H1 (cell line): Measurements from ENCODE around the gene NRTN. TPM values are rescaled to one million over a fixed set of nuclear protein-coding genes. Genes with fewer than 3 reads are reported as not detected.

Experiments used
- CTCF ChIA-PET: fragments of 300-600 bp; sonication (Branson Sonifier 250); formaldehyde crosslinking; loops from one replicate; lab custom pipeline; 2021; ENCODE audit not compliant: partially characterized antibody; lab: Charles Lee
- POLR2A ChIA-PET: fragments of 300-600 bp; sonication (Branson Sonifier 250); formaldehyde crosslinking; loops from one replicate; lab custom pipeline; 2021; ENCODE audit warnings: inconsistent platforms; ENCODE audit not compliant: partially characterized antibody; lab: Charles Lee
- DNase-seq, 2 experiments: peaks; one replicate each; pipeline versions ENCODE4 v3.0.0 to v3.0.0-alpha.2; 2010 to 2022; ENCODE audit warnings: low spot score in 2 of 2, low read depth in 1 of 2, mixed read lengths in 1 of 2
- FAIRE-seq: peaks from 2 replicates; lab custom pipeline; 2011; peaks lifted over from hg19 to GRCh38; lab: Jason Lieb, UNC
- H2AFZ ChIP-seq: 2 replicates; pipeline ENCODE4 v1.8.1; 2012; ENCODE audit warnings: low read length, inconsistent platforms
- H2AK5ac ChIP-seq: 2 replicates; pipeline ENCODE4 v1.6.1; 2013; ENCODE audit warnings: low read depth, low read length
- H2BK120ac ChIP-seq: replicated peaks from 2 replicates; pipeline ENCODE3; 2013; ENCODE audit warnings: low read depth, low read length, inconsistent platforms
- H2BK12ac ChIP-seq: 2 replicates; pipeline ENCODE4 v1.6.1; 2013; ENCODE audit warnings: low read depth, low read length
- H2BK15ac ChIP-seq: 2 replicates; pipeline ENCODE4 v1.6.1; 2013; ENCODE audit warnings: low read length
- H2BK20ac ChIP-seq: 2 replicates; pipeline ENCODE4 v1.6.1; 2013; ENCODE audit warnings: low read length
- H2BK5ac ChIP-seq: 2 replicates; pipeline ENCODE4 v1.6.1; 2013; ENCODE audit warnings: low read depth, low read length
- H3K14ac ChIP-seq: 2 replicates; pipeline ENCODE4 v1.6.1; 2013; ENCODE audit warnings: inconsistent platforms; ENCODE audit not compliant: insufficient read length
- H3K18ac ChIP-seq: 2 replicates; pipeline ENCODE4 v1.6.1; 2013; ENCODE audit warnings: low read length; ENCODE audit errors: extremely low read depth
- H3K23ac ChIP-seq: 2 replicates; pipeline ENCODE4 v1.6.1; 2013; ENCODE audit warnings: inconsistent platforms; ENCODE audit not compliant: insufficient read length
- H3K23me2 ChIP-seq: 2 replicates; pipeline ENCODE4 v1.6.1; 2013; ENCODE audit warnings: low read depth, low read length
- H3K27ac ChIP-seq: 2 replicates; pipeline ENCODE4 v1.6.1; 2011; ENCODE audit warnings: low read depth, low read length, inconsistent platforms
- H3K27me3 ChIP-seq, 4 experiments: replicated peaks in 1 of 4; 1 replicate in 1 of 4; 2 replicates in 3 of 4; pipeline versions ENCODE4 v1.6.1 to v1.8.1; 2011 to 2013; ENCODE audit warnings: low read length in 3 of 4, mild to moderate bottlenecking in 3 of 4, inconsistent platforms in 2 of 4, mixed read lengths in 2 of 4, moderate library complexity in 1 of 4; ENCODE audit not compliant: control insufficient read depth in 3 of 4, insufficient read depth in 3 of 4; ENCODE audit errors: extremely low read depth in 1 of 4
- H3K36me3 ChIP-seq, 4 experiments: 2 replicates each; pipeline versions ENCODE4 v1.6.1 to v1.8.1; 2011 to 2013; ENCODE audit warnings: mild to moderate bottlenecking in 4 of 4, low read length in 3 of 4, moderate library complexity in 2 of 4, control low read depth in 1 of 4, inconsistent platforms in 1 of 4; ENCODE audit not compliant: insufficient read depth in 4 of 4, control insufficient read depth in 2 of 4
- H3K4ac ChIP-seq: replicated peaks from 2 replicates; pipeline ENCODE3; 2013; ENCODE audit warnings: low read length, low read depth, mixed read lengths, inconsistent platforms; ENCODE audit not compliant: insufficient read length
- H3K4me1 ChIP-seq, 4 experiments: replicated peaks in 1 of 4; 1 replicate in 1 of 4; 2 replicates in 3 of 4; pipeline versions ENCODE4 v1.6.1 to v1.8.1; 2011 to 2013; ENCODE audit warnings: low read length in 3 of 4, inconsistent platforms in 2 of 4, mixed read lengths in 1 of 4; ENCODE audit not compliant: insufficient read depth in 4 of 4, control insufficient read depth in 3 of 4
- H3K4me2 ChIP-seq, 2 experiments: 2 replicates each; pipeline versions ENCODE4 v1.6.1 to v1.8.1; 2011 to 2013; ENCODE audit warnings: low read depth in 2 of 2, low read length in 2 of 2, control low read depth in 1 of 2, inconsistent platforms in 1 of 2, mild to moderate bottlenecking in 1 of 2; ENCODE audit not compliant: insufficient read depth in 1 of 2
- H3K4me3 ChIP-seq, 4 experiments: fragments of 200-600, 300-600 bp in 1 of 4; sonication (generic), shearing (Covaris generic), sonication (Bioruptor Twin) in 1 of 4; 2 replicates each; pipeline versions ENCODE4 v1.5.1 to v1.8.1; 2011 to 2016; ENCODE audit warnings: low read length in 4 of 4, low read depth in 3 of 4, control low read depth in 2 of 4, inconsistent platforms in 2 of 4, mild to moderate bottlenecking in 2 of 4, mixed read lengths in 1 of 4, moderate library complexity in 1 of 4; ENCODE audit not compliant: insufficient read depth in 2 of 4; ENCODE audit errors: extremely low read depth in 1 of 4
- H3K56ac ChIP-seq: replicated peaks from 2 replicates; pipeline ENCODE3; 2013; ENCODE audit warnings: low read depth, mild to moderate bottlenecking, mixed read lengths, low read length, inconsistent platforms; ENCODE audit not compliant: insufficient read length
- H3K79me1 ChIP-seq: 2 replicates; pipeline ENCODE4 v1.6.1; 2013; ENCODE audit warnings: low read depth, low read length, control low read depth
- H3K79me2 ChIP-seq, 2 experiments: 2 replicates each; pipeline versions ENCODE4 v1.6.1 to v1.8.1; 2012 to 2013; ENCODE audit warnings: low read length in 2 of 2, mild to moderate bottlenecking in 2 of 2, inconsistent platforms in 1 of 2; ENCODE audit not compliant: insufficient read depth in 2 of 2, control insufficient read depth in 1 of 2
- H3K9ac ChIP-seq, 4 experiments: replicated peaks in 1 of 4; 1 replicate in 1 of 4; 2 replicates in 3 of 4; pipeline versions ENCODE4 v1.6.1 to v1.8.1; 2011 to 2013; ENCODE audit warnings: low read depth in 3 of 4, low read length in 3 of 4, control low read depth in 2 of 4, mild to moderate bottlenecking in 2 of 4, moderate library complexity in 2 of 4, inconsistent platforms in 1 of 4; ENCODE audit errors: extremely low read depth in 1 of 4
- H3K9me3 ChIP-seq, 2 experiments: 2 replicates each; pipeline versions ENCODE4 v1.6.1 to v1.8.1; 2012 to 2013; ENCODE audit warnings: mild to moderate bottlenecking in 2 of 2, moderate library complexity in 2 of 2, control low read depth in 1 of 2, inconsistent platforms in 1 of 2, low read depth in 1 of 2, low read length in 1 of 2, mixed read lengths in 1 of 2; ENCODE audit not compliant: insufficient read depth in 2 of 2
- H4K20me1 ChIP-seq, 2 experiments: replicated peaks in 1 of 2; 2 replicates each; pipeline versions ENCODE3 to v1.8.1; 2011 to 2013; ENCODE audit warnings: inconsistent platforms in 2 of 2, low read length in 2 of 2, mild to moderate bottlenecking in 1 of 2; ENCODE audit not compliant: insufficient read depth in 2 of 2, control insufficient read depth in 1 of 2
- H4K5ac ChIP-seq: 2 replicates; pipeline ENCODE4 v1.6.1; 2013; ENCODE audit warnings: low read length, low read depth, mixed read lengths, inconsistent platforms; ENCODE audit not compliant: insufficient read length
- H4K8ac ChIP-seq: 2 replicates; pipeline ENCODE4 v1.8.0; 2013; ENCODE audit warnings: mild to moderate bottlenecking, moderate library complexity, low read length, inconsistent platforms; ENCODE audit not compliant: insufficient read depth; ENCODE audit errors: extremely low read depth
- H4K91ac ChIP-seq: replicated peaks from 2 replicates; pipeline ENCODE3; 2013; ENCODE audit warnings: low read length, mixed read lengths, inconsistent platforms; ENCODE audit not compliant: insufficient read length
- BCL11A ChIP-seq, 2 experiments: IDR thresholded peaks; one replicate each; pipeline ENCODE4 v1.6.1; 2011; ENCODE audit warnings: low read depth in 2 of 2, low read length in 2 of 2, mild to moderate bottlenecking in 2 of 2
- CTBP2 ChIP-seq: IDR thresholded peaks from 2 replicates; pipeline ENCODE4 v1.7.0; 2011; ENCODE audit warnings: borderline replicate concordance, mild to moderate bottlenecking, moderate library complexity, mixed read lengths, low read length; ENCODE audit not compliant: insufficient read depth, insufficient read length
- KDM5A ChIP-seq: fragments of 200-600 bp; IDR thresholded peaks from 2 replicates; pipeline ENCODE4 v1.7.1; 2012; ENCODE audit warnings: mild to moderate bottlenecking, low read length, inconsistent platforms, mixed read lengths
- PHF8 ChIP-seq: fragments of 200-600 bp; sonication (generic); conservative IDR thresholded peaks from 2 replicates; pipeline ENCODE4 v1.7.1; 2012; ENCODE audit warnings: low read depth, mild to moderate bottlenecking, inconsistent platforms, low read length, moderate library complexity
- POLR2AphosphoS5 ChIP-seq: IDR thresholded peaks from 2 replicates; pipeline ENCODE4 v1.6.1; 2011; ENCODE audit warnings: low read depth, low read length
- POU5F1 ChIP-seq: IDR thresholded peaks from 2 replicates; pipeline ENCODE4 v1.6.1; 2011; ENCODE audit warnings: low read depth, mild to moderate bottlenecking, low read length, moderate library complexity
- RNF2 ChIP-seq: fragments of 200-900, 300-1000 bp; sonication (generic); IDR thresholded peaks from 2 replicates; pipeline ENCODE4 v1.7.1; 2016; ENCODE audit warnings: borderline replicate concordance, low read depth, mild to moderate bottlenecking, antibody characterized with exemption, low read length; ENCODE audit not compliant: poor library complexity, severe bottlenecking; ENCODE audit errors: missing control alignments
- SIX5 ChIP-seq: IDR thresholded peaks from 2 replicates; pipeline ENCODE4 v1.6.1; 2011; ENCODE audit warnings: mild to moderate bottlenecking, low read depth, low read length
- SP2 ChIP-seq: IDR thresholded peaks from 2 replicates; pipeline ENCODE4 v1.6.1; 2012; ENCODE audit warnings: mild to moderate bottlenecking, low read length, inconsistent platforms
- SRF ChIP-seq: IDR thresholded peaks from 2 replicates; pipeline ENCODE4 v1.6.1; 2011; ENCODE audit warnings: mild to moderate bottlenecking, low read depth, low read length, moderate library complexity
- ZNF274 ChIP-seq: IDR thresholded peaks from 2 replicates; pipeline ENCODE4 v1.7.0; 2012; ENCODE audit warnings: low read length, borderline replicate concordance; ENCODE audit errors: extremely low read depth
- WGBS, 2 experiments: shearing (Covaris generic) in 1 of 2; methylation state at CpG; one replicate each; pipeline versions ENCODE4 v1.1.6 to v1.1.7; 2013 to 2015; ENCODE audit warnings: low lambda C conversion rate in 2 of 2, mixed read lengths in 2 of 2, inconsistent platforms in 1 of 2, low coverage in 1 of 2, missing lambda C conversion rate in 1 of 2; ENCODE audit not compliant: insufficient replicate concordance in 2 of 2, insufficient coverage in 1 of 2, insufficient read length in 1 of 2; ENCODE audit errors: extremely low coverage in 1 of 2, missing lambda C conversion rate in 1 of 2; 5-methylcytosine and 5-hydroxymethylcytosine counted together
- polyA plus RNA-seq, 7 experiments: library from polyadenylated mRNA; depleted of rRNA in 3 of 7; stranded (reverse) in 5 of 7; unstranded in 2 of 7; fragments of >200 nt in 5 of 7; fragments of 200-250 nt in 2 of 7; gene quantifications; 1 replicate in 5 of 7; 2 replicates in 1 of 7; 4 replicates in 1 of 7; pipeline versions ENCODE4 v1.2.1 to v1.2.3, GENCODE V29; 2011 to 2013; ENCODE audit warnings: missing spikeins in 2 of 7, mixed read lengths in 2 of 7
- total RNA-seq: library from RNA; stranded (reverse); fragmentation: NEBNext Ultra II Directional; extraction: Animal tissue kit (Norgen Biotek cat#: 25700); gene quantifications from 2 replicates; pipeline ENCODE4 v1.2.1, GENCODE V29; 2021
- TF ChIP-seq, protein P1 (sequence below): IDR thresholded peaks from 2 replicates; pipeline ENCODE4 v1.6.1; 2011; ENCODE audit warnings: low read depth, mild to moderate bottlenecking, low read length; ENCODE audit not compliant: insufficient read depth

NRTN gene
- total and polyA plus RNA-seq, 2 of the 8 experiments (the other 6 are each of a cell fraction or from before 2014, with no cell fraction given), result 3.9 to 5.3 TPM

DNA sequence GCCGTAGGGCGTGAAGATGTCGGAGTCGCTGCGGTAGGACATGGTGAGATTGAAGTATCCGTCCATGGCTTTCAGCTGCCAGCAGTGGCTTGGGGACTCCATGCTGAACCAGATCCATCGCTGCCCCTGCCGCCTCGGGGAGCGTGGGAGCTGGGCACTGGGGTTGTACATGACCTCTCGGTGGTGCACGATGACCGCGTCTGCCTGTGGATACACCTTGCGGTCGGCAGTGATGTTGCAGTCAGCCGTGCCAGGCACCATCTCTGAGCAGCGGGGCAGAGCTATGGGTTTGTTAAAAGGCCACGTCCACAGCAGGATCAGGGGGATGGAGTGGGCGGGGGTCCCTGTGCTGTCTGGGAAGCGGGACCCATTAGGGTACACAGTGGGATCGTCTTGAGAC lies 27.2 kb downstream of the NRTN start:
- H3K18ac ChIP-seq, result no peak overlapping the region
- H3K79me1 ChIP-seq, result no peaks in the 10 kb centered on the region
- H2AFZ ChIP-seq, result no peak overlapping the region
- peak overlapping the region; percentile 68; the same call in 1 of the 2 replicates for H4K8ac ChIP-seq
- peaks cover 0 to 3% (median 0%) of the 10 kb centered on the region in 4 experiments; a peak in 2 of 7 replicates for H3K27me3 ChIP-seq
- H2BK120ac ChIP-seq, result no peak overlapping the region
- no peak overlapping the region for H3K27ac ChIP-seq
- H2BK5ac ChIP-seq, result no peak overlapping the region
- DNase-seq (no peak), FAIRE-seq (no peak)
- no peak overlapping the region for H4K5ac ChIP-seq
- 91% methylated on average over 22 of the region's 22 CpGs; no CpG with 5 or more reads in 1 of the 2 experiments for WGBS, 2 experiments
- no peaks in the 10 kb centered on the region for H4K20me1 ChIP-seq
- H2BK12ac ChIP-seq, result no peak overlapping the region
- H3K36me3 ChIP-seq, result no peaks in the 10 kb centered on the region
- H3K4me2 ChIP-seq, result no peak overlapping the region
- no peak overlapping the region for H3K23ac ChIP-seq
- no peaks in the 10 kb centered on the region for H3K79me2 ChIP-seq
- H2AK5ac ChIP-seq, result no peak overlapping the region
- ChIA-PET CTCF (interaction anchor here (0.7 to 7.8 kb wide), 5 partner anchors 28 to 187 kb away, joined by 3 to 58 read pairs (median 3); partner anchors contain the start of gene NRTN), POLR2A (interaction anchor here (1.1 to 5.9 kb wide), 2 partner anchors 60 to 65 kb away, joined by 3 to 43 read pairs; no protein-coding TSS in a partner anchor)
- H4K91ac ChIP-seq, result no peak overlapping the region
- peaks cover 12% of the 10 kb centered on the region; the same call in 1 of the 2 replicates for H3K23me2 ChIP-seq
- H3K9ac ChIP-seq, result no peak overlapping the region
- H3K4ac ChIP-seq, result no peak overlapping the region
- H3K4me3 ChIP-seq, result no peak overlapping the region
- H3K9me3 ChIP-seq, result no peaks in the 10 kb centered on the region
- no peak overlapping the region for H2BK15ac ChIP-seq
- peaks cover 0 to 4% (median 2%) of the 10 kb centered on the region in 4 experiments; a peak in 3 of 7 replicates for H3K4me1 ChIP-seq
- H3K14ac ChIP-seq, result no peak overlapping the region
- no peak overlapping the region for H2BK20ac ChIP-seq
- no peak overlapping the region for H3K56ac ChIP-seq
- TF ChIP-seq CTBP2 (no peak), PHF8 (no peak), POU5F1 (no peak), RNF2 (no peak), ZNF274 (no peak), SRF (no peak), BCL11A (IDR thresholded peaks at IDR 0.05; ENCODE audit: low read depth in 2 of 2, low read length in 2 of 2) (no peak), POLR2AphosphoS5 (no peak), SIX5 (no peak), KDM5A (no peak), SP2 (no peak)
- TF ChIP-seq, protein P1, sequence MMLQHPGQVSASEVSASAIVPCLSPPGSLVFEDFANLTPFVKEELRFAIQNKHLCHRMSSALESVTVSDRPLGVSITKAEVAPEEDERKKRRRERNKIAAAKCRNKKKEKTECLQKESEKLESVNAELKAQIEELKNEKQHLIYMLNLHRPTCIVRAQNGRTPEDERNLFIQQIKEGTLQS, result no peak
